Anterior cingulate cortex (tissue), 58 donors: Measurements from ENCODE around the gene OASL.
"Not testable (repeated sequence)": the region's sequence is repeated elsewhere in the genome, so short reads cannot be mapped to it uniquely, and the experiment has no call there.

Experiments
- DNase-seq, 58 donors: peaks; one replicate each; lab custom pipeline; 2025; lab: John Stamatoyannopoulos, UW

The OASL gene

GRCh38 chr12:121059031-121059898 lies 20.2 kb upstream of the OASL start:
- no peak for DNase-seq

- no peak for DNase-seq
These were observed 18.7 kb upstream of the OASL start for GRCh38 chr12:121057794-121058193.

- no peak for DNase-seq
These were observed 14.7 kb upstream of the OASL start for GRCh38 chr12:121053706-121054105.

DNA sequence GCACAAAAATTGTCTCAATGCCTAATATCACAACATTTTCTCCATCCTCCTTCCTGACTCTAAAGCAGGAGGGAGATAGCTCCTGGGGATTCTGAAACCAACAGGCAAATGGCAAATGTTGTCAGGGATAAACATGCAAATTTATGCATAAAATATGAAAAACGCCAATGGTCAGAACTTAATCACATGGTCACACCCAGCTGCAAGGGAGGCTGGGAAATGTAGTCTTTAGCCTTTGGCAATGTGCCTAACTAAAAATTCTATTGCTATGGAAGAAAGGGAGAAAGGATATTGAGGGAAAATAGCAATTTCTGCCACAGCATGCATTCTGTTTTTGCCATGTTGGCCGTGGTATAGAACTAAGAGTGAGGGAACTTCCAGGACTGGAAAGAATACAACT lies 11.7 kb upstream of the OASL start:
- peak in 1 of 58 donors; percentile 21 for DNase-seq

DNA sequence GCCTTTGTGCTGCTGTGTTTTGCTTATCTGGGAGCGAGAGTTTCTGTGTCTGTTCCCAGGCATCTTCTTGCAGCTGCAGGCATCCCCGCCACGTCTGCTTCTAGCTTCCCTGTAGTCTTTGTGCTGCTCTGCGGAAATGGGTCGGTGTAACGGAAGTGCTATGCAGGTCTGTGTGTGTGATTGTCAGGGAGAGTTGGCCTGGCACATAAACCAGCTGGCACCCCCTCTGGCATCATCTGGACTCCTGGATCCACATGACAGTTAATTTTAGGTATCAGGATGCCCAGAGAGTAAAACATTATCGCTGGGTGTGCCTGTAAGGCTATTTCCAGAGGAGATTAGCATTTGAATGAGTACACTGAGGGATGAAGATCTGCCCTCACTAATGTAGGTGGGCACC lies 9.4 kb upstream of the OASL start:
- DNase-seq = peak in 7 of 58 donors; percentile 1 to 23 (median 15)

DNA sequence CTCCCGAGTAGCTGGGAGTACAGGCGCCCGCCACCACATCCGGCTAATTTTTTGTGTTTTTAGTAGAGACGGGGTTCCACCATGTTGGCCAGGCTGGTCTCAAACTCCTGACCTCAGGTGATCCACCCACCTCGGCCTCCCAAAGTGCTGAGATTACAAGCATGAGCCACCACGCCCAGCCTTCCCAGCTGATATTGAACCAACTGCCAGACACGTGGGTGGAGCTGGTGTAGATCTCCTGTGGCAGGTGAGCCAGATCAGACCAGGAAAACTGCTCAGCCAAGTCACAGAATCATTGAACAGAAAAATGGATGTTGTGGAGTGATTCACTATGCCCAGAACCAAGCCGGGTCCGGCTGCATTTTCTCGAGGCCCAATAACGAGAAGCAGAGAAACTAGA lies 8.4 kb upstream of the OASL start:
- not testable (repeated sequence) for DNase-seq

DNA sequence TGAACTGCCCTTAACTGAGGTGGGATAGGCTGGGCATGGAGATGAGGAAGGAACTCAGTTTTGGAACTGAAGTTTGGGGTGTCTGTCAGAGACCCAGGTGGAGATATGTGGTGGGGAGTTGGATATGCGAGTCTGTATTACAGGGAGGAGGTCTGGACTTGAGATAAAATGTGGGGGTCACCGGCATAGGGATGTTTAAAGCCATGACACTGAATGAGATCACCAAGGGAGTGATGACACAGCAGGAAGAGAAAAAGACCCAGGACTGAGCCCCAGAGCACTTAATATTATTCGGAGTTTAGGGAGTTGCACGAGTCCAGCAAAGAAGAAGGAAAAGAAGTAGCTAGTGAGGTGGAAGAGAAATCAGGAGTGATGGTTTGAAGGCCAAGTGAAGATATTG lies 4.0 kb upstream of the OASL start:
- no peak for DNase-seq

GRCh38 chr12:121036810-121037326 lies 2.2 kb downstream of the OASL start:
- DNase-seq = no peak

DNA sequence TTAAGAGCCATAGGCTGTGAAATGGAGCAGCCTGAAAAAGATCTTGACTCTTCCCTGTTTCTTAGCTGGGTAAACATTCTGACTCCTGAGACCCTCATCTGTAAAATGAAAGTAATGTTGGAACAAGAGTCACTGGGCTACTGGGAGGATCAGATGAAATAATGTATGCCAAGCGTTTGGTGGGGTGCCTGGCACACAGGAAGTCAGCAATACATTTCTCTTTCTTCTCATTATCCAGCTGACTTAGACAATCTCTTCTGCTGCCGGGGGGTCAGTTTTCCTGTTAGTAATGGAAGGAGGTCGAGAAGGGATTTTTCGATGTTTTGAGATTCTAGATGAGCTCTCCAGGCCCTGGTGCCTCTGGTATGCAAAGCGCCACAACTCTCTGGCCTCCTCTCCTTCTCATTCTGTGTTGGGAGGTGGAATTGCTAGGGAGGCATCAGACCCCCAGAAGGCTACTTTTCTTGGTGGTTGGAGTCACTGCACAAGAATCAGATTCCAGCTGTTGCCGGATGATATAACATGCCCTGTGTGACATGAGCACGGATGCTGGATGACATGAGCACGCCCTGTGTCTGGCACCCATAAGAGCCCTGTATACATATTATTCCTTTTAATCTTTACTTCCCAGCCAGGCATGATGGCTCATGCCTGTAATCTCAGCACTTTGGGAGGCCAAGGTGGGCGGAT lies 4.3 kb downstream of the OASL start:
- no peak for DNase-seq

DNA sequence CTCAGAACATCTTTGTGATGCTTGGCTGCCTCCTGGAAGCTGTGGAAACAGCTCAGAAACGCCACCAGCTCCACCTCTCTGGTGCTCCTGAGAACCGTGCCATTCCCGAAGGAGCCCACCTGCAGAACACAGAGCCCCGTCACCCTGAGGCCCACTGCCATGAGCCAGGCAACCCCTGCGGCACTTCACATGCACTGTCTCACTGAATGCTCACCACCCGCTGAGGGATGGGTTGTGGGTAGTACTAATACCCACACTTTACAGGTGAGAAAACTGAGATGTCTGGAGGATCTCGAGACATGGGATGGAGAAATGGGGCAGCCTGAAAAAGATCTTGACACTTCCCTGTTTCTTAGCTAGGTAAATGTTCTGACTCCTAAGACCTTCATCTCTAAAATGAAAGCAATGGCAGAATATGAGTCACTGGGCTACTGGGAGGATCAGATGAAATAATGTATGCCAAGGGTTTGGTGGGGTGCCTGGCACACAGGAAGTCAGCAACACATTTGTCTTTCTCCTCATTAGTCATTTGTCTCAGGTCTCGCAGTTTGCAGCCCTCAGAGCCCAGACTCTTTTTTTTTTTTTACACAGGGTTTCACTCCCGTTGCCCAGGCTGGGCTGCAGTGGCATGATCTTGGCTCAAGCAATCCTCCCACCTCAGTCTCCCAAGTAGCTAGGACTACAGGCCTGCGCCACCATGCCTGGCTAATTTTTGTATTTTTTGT lies 5.3 kb downstream of the OASL start:
- DNase-seq = no peak

- no peak for DNase-seq
These were observed 8.4 kb downstream of the OASL start for GRCh38 chr12:121030576-121031212.

DNA sequence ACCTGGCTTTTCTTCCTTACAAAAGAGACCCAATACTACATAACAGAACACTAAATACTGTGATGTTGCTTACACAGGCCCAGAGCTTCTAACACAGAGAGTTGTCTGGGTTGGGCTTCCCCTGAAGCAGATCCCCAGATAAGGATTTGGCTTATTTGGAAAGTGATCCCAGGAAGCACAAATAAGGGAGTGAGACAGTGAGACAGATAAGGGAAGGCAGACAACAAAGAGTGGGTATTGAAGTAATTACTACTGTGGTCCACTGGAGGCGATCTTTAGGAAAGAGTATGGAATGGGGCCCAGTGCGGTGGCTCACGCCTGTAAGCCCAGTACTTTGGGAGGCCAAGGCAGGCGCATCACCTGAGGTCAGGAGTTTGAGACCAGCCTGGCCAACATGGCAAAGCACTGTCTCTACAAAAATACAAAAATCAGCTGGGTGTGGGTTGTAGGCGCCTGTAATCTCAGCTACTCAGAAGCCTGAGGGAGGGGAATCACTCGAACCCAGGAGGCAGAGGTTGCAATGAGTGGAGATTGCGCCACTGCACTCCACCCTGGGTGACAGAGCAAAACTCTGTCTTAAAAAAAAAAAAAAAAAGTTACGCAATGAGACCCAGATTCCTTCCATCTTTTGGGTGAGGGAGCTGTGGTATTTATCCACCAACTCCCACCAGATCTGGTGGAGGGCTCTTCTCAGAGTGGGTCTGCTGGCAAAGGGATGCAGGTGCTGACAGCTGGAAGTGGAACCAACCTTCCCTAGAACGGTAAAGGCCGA lies 12.6 kb downstream of the OASL start:
- no peak for DNase-seq

- no peak for DNase-seq
These were observed 13.4 kb downstream of the OASL start for GRCh38 chr12:121025442-121026226.

DNA sequence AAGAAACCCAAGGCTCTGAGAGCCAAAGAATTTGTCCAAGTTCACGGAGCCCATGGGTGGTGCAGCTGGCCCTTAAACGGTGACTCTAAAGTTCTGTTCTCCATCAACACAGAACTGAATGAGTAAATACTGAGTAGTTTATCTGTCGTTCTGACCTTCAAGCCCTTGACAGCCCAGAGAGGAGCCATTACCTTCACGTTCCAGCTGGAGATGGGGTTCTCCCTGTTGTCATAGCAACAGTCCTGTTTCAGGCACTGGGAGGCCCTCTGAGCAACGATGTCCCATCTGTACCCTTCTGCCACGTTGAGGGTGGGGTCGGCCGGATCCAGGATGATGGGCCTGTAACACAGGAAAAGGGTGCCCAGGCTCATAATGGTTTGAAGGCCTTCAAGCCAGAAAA lies 15.2 kb downstream of the OASL start:
- no peak for DNase-seq

DNA sequence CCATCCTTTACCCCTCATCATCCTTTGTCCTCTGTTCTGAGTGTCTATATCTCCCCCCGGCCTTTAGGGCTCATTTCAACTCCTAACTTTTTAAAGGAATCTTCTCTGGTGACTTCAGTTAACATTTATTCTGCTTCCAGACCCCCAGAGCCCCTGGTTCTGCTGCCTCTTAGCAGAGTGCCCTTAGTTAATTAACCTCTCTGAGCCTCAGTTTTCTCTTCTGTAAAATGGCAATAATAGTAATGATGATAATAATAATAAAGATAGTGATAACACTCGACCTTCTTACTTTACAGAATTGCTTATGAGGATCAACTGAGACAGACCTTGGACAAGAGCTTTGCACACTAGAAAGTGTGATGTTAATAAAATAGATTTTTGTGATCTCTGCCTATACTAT lies 16.3 kb downstream of the OASL start:
- no peak for DNase-seq

- no peak for DNase-seq
These were observed 17.3 kb downstream of the OASL start for GRCh38 chr12:121021754-121022153.

DNA sequence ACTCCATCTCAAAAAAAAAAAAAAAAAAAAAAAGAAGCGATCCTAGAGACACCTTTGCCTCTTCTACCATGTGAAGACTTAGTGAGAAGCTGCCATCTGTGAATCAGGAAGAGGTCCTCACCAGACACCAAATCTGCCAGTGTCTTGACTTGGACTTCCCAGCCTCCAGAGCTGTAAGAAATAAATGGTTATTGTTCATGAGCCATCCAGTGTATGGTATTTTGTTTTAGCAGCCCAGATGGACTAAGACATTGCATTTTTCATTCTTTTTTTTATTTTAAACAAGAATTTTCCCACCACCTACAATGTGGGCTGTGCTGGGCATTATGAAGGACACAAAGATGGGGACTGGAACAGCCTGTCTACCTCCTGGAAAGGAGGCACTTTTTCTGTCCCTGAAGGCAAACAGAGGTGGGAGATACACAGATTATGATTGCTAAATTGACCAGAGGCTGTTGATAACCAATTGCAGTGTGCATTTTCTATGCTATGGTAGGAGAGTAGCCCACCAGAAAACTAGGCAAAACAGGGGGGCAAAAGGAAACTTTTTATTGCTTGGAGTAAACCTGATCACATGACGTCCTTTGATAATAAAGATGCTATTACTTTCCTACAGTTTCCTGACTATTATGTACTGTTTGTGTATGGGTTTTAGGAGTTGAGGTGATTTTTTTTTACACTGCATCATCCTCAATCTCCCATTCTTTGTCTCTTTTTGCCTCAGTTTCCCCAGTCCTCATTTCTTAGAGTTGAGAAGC lies 20.0 kb downstream of the OASL start:
- DNase-seq = no peak

GRCh38 chr12:121017966-121018491 lies 21.0 kb downstream of the OASL start:
- DNase-seq = no peak
